ENCODE measurements around the gene ZFYVE28. TPM values are rescaled to one million over a fixed set of nuclear protein-coding genes. Genes with fewer than 3 reads are reported as not detected.

ZFYVE28 gene
- total RNA-seq, 1 donor = 8.9 TPM

DNA sequence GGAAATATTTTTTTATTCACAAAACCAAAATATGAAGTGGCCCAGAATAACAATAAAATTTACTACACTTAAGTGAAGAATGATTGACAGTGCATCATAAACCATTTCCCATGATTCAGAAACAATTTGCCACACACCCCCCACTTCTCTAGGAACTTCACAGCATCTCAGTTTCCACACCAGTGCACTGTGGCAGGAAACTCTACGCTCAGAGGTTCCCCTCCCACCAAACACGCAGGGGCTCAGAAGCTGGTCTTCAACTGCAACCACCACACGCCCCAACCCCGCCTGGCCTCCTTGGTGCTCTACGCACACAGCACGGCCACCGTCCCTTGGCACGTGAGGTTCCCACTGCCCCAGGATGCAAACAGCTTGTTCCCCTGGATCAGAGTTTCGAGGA is 63.7 kb downstream of the ZFYVE28 start:
- H3K4me3 ChIP-seq (ENCODE audit: low read length) = no peak overlapping the region
- no peaks in the 10 kb centered on the region for H3K9me3 ChIP-seq (ENCODE audit: low read depth, low read length)

DNA sequence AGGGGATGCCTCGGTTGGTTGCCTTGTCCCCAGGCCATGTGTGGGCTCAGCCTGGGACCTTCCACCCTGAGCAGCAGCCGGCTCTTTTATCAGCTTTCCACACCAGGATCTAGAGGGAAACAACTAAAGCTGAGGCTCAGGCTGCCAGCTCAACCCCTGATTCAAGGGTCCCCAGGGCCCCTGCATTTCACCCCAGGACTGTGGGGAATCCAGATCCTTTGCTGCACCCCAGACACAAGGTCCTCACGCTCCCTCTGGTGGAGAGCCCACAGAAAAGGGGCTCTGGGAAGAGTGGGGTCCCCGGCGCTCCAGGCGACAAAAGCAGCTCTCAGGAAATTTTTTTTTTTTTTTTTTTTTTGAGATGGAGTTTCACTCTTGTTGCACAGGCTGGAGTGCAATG is 64.3 kb downstream of the ZFYVE28 start:
- Histone ChIP-seq H3K4me1 (ENCODE audit: insufficient read depth, low read length) (peaks cover 6% of the 10 kb centered on the region), H3K9me3 (ENCODE audit: low read depth, low read length) (no peaks in the 10 kb centered on the region), H3K27me3 (ENCODE audit: insufficient read depth, low read length) (no peaks in the 10 kb centered on the region), H3K4me3 (ENCODE audit: low read length) (no peak overlapping the region)

More for the DNA sequence above, 63.7 kb downstream of the ZFYVE28 start:
- no peaks in the 10 kb centered on the region for H3K27me3 ChIP-seq (ENCODE audit: insufficient read depth, low read length)
- peaks cover 6% of the 10 kb centered on the region for H3K4me1 ChIP-seq (ENCODE audit: insufficient read depth, low read length)

DNA sequence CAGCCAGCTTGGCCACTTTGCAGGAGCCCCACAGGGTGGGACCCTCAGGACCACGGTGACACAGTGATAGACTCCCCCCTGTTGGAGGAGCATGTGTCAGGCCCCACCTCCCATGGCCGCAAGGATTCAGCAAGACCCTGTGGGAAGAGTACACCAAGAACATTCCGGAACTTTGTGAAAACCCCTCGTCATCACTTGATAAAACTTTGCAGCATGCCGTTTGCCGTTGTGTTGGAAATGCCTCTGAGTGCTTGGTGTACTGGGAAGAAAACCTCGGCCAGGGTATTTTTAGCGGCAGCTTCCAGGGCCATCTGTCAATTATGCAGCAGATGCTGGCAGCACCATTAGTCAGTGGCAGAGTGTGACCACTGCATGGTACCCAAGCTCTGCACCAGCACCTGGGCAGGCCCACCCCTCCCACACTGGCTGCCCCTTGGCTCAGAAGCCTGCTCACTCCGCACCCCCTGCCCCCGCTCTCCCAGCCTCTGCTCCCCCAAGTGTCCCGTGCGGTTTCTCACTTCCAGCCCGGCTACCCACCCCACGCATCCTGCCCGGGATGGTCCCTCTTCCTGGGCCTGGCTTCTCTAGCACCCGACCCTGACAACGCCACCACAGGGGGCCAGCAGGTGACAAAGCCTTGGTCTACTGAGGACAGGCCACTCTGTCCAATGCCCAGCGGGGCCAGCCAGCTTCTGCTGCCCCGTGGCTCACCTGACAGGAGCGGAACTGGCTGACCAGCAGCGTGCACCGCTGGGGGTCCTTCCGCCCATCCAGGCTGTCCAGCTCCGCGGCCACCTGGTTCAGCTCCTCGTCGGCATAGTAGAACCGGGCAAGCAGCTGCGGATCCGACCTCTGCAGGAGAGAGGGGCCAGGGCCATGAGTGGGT is 65.0 kb downstream of the ZFYVE28 start:
- Histone ChIP-seq H3K4me1 (ENCODE audit: insufficient read depth, low read length) (peaks cover 6% of the 10 kb centered on the region), H3K27me3 (ENCODE audit: insufficient read depth, low read length) (no peaks in the 10 kb centered on the region), H3K4me3 (ENCODE audit: low read length) (no peak overlapping the region), H3K9me3 (ENCODE audit: low read depth, low read length) (no peaks in the 10 kb centered on the region)

DNA sequence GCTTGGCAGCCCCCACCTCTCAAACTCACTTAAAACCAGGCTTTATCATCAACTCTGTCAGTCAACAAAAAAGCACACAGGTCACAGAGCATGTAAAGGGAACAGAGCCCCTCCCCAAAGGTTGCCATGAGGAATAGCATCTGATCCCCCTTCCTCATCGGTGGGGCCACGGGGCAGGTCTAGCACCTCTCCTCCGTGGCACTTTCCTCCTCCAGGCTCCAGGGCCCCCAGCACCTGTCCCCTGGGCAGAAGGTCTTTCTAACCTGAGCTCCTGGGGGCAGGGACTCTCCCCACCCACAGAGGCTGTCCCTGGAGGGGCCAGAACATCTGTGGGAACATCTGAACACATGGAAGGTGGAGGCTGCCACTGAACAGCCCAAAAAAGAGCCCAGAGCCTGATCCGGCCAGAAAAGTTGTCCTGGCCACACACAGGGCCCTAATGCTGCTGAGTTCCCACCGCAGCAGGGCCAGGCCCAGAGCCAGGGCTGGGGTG is 65.7 kb downstream of the ZFYVE28 start:
- Histone ChIP-seq H3K9me3 (ENCODE audit: low read depth, low read length) (no peaks in the 10 kb centered on the region), H3K27me3 (ENCODE audit: insufficient read depth, low read length) (no peaks in the 10 kb centered on the region), H3K4me1 (ENCODE audit: insufficient read depth, low read length) (peaks cover 6% of the 10 kb centered on the region), H3K4me3 (ENCODE audit: low read length) (no peak overlapping the region)

DNA sequence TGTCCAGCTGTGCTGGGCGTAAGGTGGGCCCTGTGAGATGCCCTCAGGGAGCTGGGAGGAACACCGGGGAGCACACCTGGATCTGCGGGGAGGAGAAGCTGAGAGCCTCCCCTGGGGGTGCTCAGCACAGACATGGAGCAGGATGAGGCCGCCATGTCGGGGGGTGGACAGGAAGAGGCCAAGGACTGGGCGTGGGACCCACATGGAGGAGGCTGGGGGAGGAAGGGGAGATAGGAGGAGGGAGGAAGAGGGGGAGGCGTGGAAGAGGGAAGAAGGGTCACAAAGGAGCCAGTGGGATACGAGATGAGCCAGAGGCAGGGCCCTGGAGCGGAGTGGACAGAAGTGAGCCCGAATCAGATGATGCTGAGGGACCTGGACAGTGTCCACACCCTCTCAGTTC is 66.3 kb downstream of the ZFYVE28 start:
- peaks cover 3% of the 10 kb centered on the region for H3K9me3 ChIP-seq (ENCODE audit: low read depth, low read length)
- peaks cover 6% of the 10 kb centered on the region for H3K4me1 ChIP-seq (ENCODE audit: insufficient read depth, low read length)
- H3K4me3 ChIP-seq (ENCODE audit: low read length) = no peak overlapping the region
- no peaks in the 10 kb centered on the region for H3K27me3 ChIP-seq (ENCODE audit: insufficient read depth, low read length)

DNA sequence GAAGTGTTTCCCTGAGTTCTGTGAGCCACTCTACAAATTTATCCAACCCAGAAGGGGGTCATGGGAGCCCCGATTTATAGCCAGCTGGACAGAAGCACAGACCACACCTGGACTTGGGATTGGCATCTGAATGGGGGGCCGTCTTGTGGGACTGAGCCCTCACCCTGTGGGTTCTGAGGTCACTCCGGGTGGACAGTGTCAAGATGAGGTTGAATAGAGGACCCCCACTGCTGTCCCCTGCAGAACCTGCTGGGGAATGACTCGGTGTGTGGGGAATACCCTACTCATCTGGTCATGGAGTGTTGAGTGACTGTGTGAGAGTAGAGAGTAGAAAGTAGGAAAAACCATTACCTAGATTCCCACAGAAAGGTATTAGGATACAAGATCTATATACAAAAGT is 67.5 kb downstream of the ZFYVE28 start:
- no peak overlapping the region for H3K4me3 ChIP-seq (ENCODE audit: low read length)
- H3K4me1 ChIP-seq (ENCODE audit: insufficient read depth, low read length) = peaks cover 6% of the 10 kb centered on the region
- no peaks in the 10 kb centered on the region for H3K27me3 ChIP-seq (ENCODE audit: insufficient read depth, low read length)
- H3K9me3 ChIP-seq (ENCODE audit: low read depth, low read length) = peaks cover 7% of the 10 kb centered on the region

DNA sequence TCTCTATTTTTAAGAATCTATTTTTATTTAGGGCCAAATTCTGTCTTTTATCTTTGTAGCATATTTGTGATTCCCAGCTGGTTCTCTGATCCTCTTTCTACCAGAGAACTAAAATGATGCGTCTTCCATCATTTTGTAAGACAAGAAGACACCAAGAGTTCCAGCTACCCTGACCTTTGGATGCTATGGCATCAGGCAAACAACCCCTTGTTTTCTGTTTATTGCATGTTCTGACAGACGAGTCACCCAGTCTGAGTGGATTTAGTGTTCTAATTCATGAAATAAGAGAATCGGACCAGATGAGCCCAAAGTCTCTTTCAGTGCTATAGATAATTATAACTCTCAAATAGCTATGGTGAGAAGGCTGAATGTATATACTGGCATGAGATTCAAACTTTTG is 69.7 kb downstream of the ZFYVE28 start:
- no peaks in the 10 kb centered on the region for H3K4me1 ChIP-seq (ENCODE audit: insufficient read depth, low read length)
- no peaks in the 10 kb centered on the region for H3K27me3 ChIP-seq (ENCODE audit: insufficient read depth, low read length)
- H3K9me3 ChIP-seq (ENCODE audit: low read depth, low read length) = peaks cover 7% of the 10 kb centered on the region
- no peak overlapping the region for H3K4me3 ChIP-seq (ENCODE audit: low read length)

DNA sequence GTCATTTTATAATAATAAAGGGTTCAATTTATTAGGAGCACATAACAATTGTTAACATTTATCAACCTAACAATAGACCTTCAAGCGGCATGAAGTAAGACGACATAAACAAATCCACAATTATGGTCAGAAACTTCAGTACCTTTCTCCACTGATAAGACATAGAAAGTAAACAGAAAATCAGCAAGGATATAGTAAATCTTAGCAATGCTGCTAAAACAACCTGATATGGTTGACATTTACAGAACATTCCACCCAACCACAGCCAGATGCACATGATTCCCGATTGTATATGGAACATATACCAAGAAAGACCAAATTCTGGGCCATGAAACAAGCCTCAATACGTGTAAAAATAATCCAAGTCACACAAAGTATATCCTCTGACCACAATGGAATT is 71.3 kb downstream of the ZFYVE28 start:
- Histone ChIP-seq H3K27me3 (ENCODE audit: insufficient read depth, low read length) (no peaks in the 10 kb centered on the region), H3K4me3 (ENCODE audit: low read length) (no peak overlapping the region), H3K9me3 (ENCODE audit: low read depth, low read length) (peaks cover 7% of the 10 kb centered on the region)

DNA sequence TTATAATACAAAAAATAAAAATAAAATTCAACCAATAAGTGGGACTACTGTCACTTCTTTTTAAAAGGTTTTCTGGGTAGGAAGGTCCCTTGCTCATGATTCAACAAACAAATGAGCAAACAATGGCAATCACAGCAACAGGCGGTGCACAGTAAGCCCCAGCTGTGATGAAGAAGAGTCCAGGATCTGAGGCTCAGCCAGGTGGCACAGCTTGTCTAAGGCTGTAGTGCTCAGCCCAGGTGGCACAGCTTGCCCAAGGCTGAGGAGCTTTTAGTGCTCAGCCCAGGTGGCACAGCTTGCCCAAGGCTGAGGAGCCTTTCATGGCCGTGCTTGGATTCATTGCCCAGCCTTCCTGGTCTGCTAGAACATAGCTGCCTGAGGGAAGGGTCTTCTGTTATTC is 75.0 kb downstream of the ZFYVE28 start:
- H3K4me3 ChIP-seq (ENCODE audit: low read length) = no peak overlapping the region
- no peaks in the 10 kb centered on the region for H3K27me3 ChIP-seq (ENCODE audit: insufficient read depth, low read length)
- H3K9me3 ChIP-seq (ENCODE audit: low read depth, low read length) = peaks cover 7% of the 10 kb centered on the region
- H3K4me1 ChIP-seq (ENCODE audit: insufficient read depth, low read length) = no peaks in the 10 kb centered on the region

More for the DNA sequence above, 71.3 kb downstream of the ZFYVE28 start:
- H3K4me1 ChIP-seq (ENCODE audit: insufficient read depth, low read length) = no peaks in the 10 kb centered on the region

DNA sequence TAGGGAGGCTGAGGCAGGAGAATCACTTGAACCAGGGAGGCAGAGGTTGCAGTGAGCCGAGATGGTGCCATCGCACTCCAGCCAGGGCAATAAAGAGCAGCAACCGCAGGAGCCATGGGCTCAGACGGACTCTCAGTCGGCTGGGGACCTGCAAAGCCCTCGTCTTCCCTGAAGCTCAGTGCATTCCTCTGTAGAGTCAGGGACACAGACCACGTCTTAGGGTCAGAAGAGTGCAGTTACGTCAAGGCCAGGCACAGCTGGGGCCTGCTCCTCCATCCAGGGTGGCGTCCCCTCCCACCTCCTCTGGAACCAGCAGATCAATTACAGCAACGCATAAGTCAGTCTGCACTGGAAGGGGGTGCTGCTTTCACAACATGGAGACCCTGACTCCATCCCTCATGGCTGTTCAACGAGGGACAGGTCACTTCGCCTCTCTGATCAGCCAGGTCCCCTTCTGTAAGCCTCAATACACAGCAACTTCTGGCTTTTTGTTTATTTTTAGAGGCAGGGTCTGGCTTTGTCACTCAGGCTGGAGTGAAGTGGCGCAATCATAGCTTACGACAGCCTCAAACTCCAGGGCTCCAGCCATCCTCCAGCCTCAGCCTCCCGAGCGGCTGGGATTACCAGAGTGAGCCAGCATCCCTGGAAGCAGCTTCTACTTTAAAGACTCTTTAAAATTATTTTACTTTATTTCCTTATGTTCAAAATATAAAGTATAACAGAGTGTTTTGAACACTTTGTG is 76.4 kb downstream of the ZFYVE28 start:
- no peak overlapping the region for H3K4me3 ChIP-seq (ENCODE audit: low read length)
- no peaks in the 10 kb centered on the region for H3K27me3 ChIP-seq (ENCODE audit: insufficient read depth, low read length)
- H3K4me1 ChIP-seq (ENCODE audit: insufficient read depth, low read length) = no peaks in the 10 kb centered on the region
- peaks cover 3% of the 10 kb centered on the region for H3K9me3 ChIP-seq (ENCODE audit: low read depth, low read length)

DNA sequence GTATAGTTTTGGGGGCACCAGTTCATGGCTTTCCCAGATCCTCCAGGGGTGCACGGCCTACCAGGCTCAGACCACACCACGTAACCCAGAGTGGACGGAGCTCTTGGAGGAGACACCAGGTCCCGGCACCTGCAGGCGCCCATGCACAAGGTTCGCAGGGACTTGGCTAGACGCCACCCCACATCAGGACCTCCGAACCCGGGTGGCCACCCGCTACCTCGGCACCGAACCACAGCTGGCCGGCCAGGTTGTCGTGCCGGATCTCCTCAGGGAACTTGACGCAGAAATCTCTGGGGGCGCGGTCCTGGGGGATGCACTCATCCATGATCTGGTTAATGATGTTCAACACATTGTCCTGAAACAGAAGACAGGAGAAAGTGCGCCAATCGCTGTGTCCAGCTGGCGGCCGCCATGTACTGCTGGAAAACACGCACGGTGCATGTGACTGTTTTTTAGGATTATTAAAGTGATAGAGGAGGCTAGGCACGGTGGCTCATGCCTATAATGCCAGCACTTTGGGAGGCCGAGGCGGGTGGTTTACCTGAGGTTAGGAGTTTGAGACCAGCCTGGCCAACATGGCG is 77.1 kb downstream of the ZFYVE28 start:
- Histone ChIP-seq H3K4me3 (ENCODE audit: low read length) (no peak overlapping the region), H3K4me1 (ENCODE audit: insufficient read depth, low read length) (no peaks in the 10 kb centered on the region), H3K27me3 (ENCODE audit: insufficient read depth, low read length) (no peaks in the 10 kb centered on the region), H3K9me3 (ENCODE audit: low read depth, low read length) (no peaks in the 10 kb centered on the region)

DNA sequence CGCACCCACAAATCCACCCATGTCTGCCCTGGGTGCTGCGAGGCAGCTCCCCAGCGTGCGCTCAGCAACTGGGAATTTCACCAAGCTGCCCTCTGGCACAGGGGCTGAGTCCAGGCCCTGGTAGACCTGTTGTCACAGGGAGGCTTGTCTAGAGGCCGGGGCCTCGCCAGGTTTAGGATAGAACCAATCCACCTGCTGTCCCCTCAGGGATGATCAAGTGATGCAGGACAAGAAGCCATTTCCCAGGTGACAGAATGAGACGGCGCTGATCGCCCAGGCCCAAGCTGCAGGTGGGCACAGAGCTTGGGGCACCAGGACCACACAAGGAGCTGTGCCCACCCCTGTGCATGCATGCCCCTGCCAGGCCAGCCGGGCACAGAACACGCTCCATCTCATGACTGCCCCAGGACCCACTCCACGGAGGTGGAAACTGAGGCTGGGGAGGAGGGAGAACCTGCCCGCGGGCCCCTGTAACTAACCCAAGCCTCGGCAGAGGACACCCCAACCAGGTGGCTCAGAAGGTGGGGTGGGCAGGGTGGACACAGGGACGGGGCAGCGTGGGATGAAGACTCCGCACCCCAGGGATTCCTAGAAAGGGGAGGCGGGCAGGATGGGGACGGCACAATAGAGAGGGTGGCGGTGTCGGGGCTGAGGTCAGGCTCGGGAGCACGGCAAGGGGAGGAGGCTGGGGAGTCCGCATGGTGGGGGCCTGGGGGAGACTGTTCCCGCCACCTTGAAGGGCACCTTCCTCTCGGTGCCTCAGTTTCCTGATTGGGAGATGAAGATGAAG is 78.0 kb downstream of the ZFYVE28 start:
- Histone ChIP-seq H3K27me3 (ENCODE audit: insufficient read depth, low read length) (no peaks in the 10 kb centered on the region), H3K9me3 (ENCODE audit: low read depth, low read length) (no peaks in the 10 kb centered on the region), H3K4me1 (ENCODE audit: insufficient read depth, low read length) (no peaks in the 10 kb centered on the region), H3K4me3 (ENCODE audit: low read length) (no peak overlapping the region)

DNA sequence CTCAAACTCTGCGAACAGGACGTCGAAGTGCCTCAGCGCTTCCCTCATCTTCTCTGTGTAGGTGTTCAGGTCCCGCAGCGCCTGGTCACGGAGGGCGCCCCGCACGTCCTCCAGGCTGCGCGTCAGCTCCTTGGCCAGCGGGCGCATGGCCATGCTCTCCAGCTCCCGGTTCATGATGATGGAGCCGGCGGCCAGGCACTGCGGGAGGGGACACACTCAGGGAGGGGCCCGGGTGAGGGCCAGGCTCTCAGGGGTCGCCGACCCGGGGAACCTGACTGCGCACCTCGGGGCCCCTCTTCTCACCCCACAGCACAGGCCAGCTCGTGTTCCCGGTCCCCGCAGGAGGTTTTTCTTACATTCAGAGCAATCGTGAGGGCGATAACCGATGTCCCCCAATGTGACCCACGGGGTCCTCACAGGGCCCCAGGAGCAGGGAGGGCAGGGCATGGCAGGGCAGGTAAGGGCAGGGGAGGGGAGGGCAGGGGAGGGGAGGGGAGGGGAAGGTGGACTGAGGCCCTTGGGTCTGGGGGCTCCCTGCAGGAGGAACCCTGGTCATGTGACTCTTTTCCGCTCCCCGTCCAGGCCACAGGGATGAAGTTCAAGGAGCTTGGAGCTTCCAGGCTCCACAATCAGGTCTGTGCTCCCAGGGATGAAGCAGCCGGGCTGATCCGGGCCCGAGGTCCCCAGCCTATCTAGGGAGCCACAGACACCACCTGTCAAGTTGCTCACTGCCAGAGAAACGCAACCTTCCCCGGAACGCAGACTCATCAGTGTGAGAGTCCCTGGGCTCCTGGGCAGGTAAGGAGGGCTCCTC is 78.8 kb downstream of the ZFYVE28 start:
- Histone ChIP-seq H3K9me3 (ENCODE audit: low read depth, low read length) (no peaks in the 10 kb centered on the region), H3K4me3 (ENCODE audit: low read length) (no peak overlapping the region), H3K27me3 (ENCODE audit: insufficient read depth, low read length) (no peaks in the 10 kb centered on the region), H3K4me1 (ENCODE audit: insufficient read depth, low read length) (no peaks in the 10 kb centered on the region)

All from mononuclear cell (primary cell).